ENCODE results near the gene NACC1.
"Not testable (repeated sequence)": the region's sequence is repeated elsewhere in the genome, so short reads cannot be mapped to it uniquely, and the experiment has no call there.

Gene NACC1

DNA sequence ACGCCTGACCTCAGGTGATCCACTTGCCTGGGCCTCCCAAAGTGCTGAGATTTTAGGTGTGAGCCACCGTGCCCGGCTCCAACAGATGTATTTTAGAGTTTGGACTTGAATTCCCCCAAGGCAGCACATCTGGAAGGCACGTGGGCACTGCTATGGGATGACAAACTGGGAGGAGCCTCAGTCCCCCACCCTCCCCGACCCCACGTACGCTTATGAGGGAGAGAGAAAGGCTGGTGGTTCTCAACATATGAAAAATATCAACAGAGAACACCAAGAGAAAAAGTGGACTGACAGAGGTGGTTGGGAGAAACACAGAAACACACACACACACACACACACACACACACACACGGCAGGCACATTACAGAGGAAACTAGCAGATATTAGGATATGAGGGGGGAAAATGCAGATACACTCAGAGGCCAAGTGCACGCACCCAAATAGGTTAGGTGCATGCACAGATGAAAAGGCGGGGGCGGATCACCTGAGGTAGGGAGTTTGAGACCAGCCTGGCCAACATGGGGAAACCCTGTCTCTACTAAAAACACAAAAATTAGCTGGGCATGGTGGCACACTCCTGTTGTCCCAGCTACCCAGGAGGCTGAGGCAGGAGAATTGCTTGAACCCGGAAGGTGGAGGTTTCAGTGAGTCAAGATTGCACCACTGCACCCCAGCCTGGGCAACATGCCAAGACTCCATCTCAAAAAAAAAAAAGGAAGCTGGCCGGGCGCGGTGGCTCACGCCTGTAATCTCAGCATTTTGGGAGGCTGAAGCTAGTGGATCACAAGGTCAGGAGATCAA, 28.9 kb downstream of the NACC1 start:
- no peak for DNase-seq (ENCODE audit: low read depth in 2 of 2)

DNA sequence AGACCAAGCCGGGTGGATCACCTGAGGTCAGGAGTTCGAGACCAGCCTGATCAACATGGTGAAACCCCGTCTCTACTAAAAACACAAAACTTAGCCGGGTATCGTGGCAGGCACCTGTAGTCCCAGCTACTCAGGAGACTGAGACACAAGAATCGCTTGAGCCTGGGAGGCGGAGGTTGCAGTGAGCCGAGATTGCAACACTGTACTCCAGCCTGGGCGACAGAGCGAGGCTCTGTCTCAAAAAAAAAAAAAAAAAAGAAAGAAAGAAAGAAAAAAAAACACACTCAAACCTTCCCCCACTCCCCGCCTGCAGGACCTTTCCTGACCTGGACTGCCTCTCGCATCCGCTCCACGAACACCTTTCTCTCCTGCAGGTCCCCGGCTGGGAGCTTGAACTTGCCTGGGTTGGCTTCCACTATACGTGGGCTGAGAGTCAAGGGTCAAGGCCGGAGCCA, 31.1 kb downstream of the NACC1 start:
- not testable (repeated sequence) for DNase-seq (ENCODE audit: low read depth in 2 of 2)

DNA sequence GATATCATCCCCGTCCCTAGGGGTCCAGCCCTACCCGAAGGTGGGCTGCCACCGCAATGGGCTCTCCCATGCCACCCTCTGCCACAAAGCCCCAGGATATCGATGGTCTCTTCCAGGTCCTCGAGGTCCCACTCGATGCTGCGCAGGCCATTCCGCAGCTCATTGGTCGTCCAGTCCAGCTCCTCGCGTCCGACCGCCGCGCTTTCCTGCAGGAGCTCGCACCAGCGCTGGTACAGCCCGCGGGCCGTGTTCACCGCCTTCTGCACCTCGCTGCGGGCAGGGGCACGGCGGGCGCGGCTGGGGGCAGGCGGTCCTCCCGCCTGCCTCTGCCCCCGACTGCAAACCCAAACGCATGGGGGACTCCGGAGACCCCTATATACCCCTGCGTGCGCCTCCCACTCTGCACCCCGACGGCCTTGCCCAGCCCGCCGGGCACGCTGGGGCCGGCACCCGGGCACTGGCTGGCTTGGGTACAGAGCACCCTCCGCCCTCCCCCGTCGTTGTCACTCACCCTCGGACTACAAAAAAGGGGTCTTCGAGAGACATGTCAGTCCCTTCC, 31.6 kb downstream of the NACC1 start:
- DNase-seq (ENCODE audit: low read depth in 2 of 2): peak in 1 of 2 experiments; percentile 41

DNA sequence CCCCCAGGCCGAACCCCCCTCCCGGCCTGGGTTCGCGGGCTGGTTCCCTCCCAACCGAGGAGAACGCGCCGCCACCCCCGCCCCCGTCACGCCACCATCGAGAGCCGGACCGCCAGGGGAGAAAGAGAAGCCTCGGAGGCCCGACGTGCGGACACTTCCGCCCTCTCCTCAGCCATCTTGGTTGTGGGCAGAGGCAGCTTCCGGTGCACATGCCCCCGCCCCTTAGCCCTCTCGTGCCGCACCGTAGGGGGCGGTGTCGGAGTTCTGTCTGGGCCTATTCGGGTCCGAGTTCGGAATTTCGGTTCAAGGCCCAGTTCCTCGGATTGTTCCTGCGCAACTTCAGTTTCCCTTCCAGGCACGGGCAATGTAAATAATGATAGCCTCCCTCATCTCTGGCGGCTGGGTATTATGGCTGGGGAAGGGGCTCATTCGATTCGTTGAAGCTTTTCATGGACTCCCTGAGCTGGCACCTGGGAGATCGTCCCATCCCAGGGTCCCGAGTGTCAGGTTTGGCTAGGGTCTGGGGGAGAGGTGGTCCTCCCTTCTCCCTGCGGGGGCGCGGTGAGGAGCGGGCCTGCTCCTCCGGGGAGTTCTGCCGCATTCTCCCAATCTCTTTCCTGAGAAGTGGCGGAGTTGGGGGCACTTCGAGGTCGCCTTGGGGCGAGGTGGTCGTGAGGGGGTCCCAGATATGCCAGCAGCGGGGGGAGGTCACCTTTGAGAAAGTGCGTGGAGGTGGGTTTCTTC, 32.3 kb downstream of the NACC1 start, which contains the start of the genes IER2 and STX10:
IER2 (plus strand) TSS at position 225 of the 744 bp plus-strand sequence. CDS start 2,776 bp downstream, outside the sequence.
STX10 (minus strand) TSS at position 189 of the 744 bp plus-strand sequence. CDS start 202 bp downstream, outside the sequence.
- DNase-seq (ENCODE audit: low read depth in 2 of 2): peak; percentile 86 to 89

DNA sequence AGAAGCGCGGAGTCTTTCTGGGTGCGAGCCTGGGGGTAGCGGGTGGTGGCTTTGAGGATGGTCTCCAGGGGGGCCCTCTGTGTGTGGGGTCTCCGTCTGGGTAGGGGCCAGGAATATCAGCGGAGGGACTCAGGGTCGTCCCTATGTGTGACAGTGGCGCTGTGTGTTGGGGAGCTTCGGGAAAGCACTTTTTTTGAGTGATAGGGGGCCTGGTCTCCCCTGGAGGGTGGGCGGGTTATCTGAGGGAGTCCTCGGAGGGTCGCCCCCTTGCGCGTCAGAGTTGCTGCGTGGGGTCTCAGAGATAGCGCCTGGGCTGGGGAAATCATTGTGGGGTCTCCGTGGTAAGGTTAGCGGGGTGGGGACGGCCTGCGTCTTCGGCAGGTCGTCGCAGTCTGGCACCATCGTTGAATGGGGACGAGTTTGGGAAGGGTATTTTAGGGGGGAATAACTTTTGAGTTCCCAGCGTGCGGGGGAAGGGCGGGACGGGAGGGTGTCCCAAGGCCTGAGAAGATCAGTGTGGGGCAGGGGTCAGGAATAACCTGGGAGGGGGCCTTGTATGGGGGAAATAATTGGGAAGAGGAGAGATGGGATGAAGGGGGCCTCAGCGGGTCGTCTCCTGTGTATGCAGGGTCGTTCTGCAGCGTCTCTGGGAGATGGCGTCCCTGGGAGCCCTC, 33.0 kb downstream of the NACC1 start:
- no peak for DNase-seq (ENCODE audit: low read depth in 2 of 2)

DNA sequence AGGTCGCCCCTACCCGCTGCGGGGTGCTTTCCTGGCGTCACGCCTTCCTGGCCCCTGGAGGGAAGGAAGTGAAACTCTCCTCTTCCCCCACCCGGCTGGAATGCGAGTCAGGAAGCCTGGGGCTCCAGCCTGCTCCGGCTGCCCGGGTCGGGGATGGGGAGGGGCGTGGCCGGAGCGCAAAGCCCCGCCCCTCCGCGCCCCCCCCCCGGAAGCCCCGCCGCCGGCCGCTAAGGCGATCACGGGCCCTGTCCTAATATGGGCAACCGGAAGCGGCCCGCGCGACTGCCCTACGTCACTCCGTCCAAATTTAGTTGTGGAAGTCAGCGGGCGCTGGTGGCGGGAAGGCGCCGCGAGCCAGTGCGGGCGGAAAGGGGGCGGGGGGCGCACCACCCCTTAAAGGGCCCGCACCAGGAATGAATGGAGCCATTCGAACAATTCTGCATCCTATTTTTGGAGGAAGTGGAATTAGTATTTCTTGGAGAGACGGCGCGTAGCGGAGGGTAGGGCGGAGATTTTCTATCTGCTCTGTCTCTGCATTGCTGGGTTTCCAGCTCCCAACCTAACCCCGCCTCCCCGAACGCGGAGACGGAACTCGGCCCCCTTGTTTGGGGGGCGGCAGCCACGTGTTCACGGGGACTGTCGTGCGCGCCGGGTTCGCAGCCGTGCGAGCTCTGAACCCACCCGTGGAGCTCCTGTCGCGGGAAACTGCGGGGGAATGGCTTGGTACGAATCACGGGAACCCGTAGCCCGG, 33.7 kb downstream of the NACC1 start:
- peak; percentile 91 to 93 for DNase-seq (ENCODE audit: low read depth in 2 of 2)

DNA sequence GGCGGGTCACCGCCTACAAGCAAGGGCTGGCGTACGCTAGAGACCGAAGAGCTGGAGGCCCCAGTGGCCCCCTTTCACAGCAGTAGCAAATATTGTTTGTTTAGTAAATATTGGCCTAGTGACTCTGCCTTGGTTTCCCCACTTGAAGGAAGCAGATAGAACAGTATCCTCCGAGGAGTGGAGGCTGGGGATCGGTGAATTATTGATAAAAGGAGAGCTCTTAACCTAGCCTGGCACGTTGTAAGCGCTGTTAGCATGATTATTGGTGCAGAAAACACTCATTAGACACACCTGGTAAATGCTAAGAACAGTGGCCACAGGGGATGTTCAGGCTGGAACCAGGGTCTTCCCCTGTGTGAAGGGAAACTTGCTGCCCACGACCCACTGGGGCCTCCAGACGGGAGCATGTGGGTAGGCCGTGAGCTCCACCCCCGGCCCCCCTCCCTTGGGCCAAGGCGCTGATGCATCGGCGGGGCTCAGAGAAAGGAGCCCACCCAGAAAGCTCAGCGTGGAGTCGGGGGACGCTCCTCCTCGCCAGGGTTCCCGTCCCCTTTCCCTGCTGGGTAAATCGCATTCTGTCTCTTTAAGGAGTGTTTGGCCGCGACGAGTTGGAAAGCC, 34.4 kb downstream of the NACC1 start:
- no peak for DNase-seq (ENCODE audit: low read depth in 2 of 2)

DNA sequence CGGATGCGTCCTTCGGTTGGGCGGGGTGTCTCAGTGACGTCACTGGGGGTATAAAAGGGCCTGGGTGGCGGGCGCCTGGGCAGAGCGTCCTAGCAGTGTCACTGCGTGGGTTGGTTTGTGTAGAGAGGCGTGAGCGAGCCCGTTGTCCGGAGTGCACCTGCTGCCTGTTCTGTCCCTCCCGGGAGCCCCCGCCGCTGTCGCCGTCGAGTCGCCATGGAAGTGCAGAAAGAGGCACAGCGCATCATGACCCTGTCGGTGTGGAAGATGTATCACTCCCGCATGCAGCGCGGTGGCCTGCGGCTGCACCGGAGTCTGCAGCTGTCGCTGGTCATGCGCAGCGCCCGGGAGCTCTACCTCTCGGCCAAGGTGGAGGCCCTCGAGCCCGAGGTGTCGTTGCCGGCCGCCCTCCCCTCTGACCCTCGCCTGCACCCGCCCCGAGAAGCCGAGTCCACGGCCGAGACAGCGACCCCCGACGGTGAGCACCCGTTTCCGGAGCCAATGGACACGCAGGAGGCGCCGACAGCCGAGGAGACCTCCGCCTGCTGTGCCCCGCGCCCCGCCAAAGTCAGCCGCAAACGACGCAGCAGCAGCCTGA, 35.0 kb downstream of the NACC1 start:
- peak; percentile 96 for DNase-seq (ENCODE audit: low read depth in 2 of 2)

DNA sequence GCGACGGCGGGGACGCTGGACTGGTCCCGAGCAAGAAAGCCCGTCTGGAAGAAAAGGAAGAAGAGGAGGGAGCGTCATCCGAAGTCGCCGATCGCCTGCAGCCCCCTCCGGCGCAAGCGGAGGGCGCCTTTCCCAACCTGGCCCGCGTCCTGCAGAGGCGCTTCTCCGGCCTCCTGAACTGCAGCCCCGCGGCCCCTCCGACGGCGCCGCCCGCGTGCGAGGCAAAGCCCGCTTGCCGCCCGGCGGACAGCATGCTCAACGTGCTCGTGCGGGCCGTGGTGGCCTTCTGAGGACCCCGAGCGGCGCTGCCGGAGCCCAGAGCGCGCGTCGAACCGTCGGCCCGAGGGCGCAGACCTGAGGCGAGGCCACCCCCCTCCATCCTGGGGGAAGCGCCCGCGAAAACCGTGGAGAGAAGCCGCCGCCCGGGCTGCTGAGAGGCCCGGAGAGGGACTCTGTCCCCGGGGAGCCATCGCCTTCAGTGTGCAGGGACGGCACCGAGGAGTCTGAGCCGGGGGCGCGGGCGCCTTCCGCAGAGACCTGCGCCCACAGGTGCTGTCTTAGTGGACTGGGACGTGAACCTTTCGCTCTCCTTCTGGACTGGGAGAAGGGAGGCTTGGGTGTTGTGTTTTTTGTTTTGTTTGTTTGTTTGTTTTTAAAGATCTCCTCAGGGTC, 35.6 kb downstream of the NACC1 start:
- DNase-seq (ENCODE audit: low read depth in 2 of 2): no peak

DNA sequence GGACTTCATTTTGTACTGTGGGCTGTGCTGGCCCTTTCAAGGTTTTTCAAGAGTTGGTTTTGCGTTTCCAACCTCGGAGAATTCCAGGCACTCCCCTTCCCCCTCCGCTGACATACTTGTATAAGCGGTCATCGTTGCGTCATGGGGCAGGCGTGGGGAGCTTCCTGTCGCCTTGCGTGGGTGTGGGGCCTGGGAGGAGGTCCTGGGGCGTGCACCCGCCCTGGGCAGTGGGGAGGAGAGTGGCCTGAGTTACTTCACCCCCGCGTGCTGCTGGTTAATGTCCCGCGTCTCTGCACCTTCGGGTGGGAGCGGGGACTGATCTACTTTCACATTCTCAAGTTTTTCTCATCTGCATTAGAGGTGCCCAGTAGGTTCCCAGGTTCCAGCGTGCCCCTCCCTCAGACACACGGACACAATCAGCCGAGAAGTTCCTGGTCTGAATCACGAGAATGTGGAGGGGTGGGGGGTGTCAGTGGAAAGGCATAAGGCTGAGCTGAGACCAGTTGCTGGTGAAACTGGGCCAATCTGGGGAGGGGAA, 36.2 kb downstream of the NACC1 start:
- DNase-seq (ENCODE audit: low read depth in 2 of 2): peak in 1 of 2 experiments; percentile 70

DNA sequence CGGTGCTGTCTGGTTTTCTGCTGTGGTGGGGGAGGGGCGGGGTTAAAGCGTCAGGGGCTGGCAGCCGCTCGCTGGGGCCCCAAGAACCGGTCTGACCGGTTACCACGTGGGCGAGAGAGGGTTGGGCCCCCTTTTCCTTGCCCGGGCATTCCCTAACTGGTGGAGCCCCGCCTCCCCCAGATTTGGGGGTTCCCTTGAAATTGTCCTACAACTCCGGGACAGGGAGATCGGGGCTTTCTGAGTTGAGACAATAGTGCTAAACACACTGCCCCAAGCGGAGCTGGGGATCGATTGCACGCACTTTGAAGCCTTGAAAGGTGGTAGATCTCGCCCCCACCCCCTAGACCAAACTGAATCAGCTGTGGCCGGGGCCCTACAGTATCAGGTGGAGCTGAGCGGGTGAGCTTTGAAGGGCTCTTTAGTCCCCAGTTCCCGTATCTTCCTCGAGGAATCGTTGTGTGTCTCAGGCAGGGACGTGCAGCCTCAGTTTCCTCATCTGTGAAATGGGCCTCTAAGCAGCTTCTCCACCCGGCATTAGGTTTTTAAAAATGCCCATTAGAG, 36.9 kb downstream of the NACC1 start:
- peak; percentile 51 to 77 for DNase-seq (ENCODE audit: low read depth in 2 of 2)

DNA sequence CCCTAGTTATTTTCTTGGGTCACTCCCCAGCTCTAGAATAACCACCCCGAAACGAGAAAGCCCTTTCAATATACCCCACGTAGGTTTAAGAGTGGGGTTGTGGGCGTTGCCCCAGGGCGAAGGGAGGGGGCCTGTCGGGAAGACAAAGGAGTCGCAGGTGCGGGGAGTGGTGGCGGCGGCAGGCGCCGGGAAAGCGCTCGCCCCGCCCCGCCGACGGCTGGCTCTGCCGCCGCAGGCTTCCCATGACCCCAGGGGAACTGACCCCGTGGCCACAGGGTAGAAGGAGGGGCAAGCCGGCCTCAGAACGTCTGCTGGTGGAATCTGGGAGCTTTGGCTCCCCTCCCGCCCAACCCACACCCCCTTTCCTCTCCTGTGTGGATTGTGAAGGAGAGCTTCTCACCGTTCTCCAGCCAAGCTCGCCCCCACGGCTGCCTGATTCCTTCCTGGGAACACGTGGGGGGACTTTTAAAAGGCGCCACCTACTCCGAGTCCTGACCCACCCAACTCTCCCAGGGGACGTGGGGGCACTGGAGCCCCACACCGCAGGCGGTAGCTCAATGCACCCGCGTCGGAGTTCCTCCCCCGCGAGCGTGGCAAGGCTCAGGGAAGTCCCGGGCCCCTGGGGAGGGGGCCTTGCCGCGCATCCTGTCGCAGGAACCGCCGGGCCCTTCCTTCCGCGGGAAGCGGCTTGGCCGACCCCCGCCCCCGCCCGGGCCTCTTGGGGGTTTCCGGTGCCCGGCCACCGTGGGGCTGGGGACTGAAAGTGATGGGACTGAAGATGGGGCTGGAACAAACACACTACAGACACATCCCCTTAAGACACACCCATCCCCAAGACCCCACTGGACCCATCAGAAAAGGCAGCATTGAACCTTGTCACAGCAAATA, 37.7 kb downstream of the NACC1 start:
- peak in 1 of 2 experiments; percentile 54 for DNase-seq (ENCODE audit: low read depth in 2 of 2)

DNA sequence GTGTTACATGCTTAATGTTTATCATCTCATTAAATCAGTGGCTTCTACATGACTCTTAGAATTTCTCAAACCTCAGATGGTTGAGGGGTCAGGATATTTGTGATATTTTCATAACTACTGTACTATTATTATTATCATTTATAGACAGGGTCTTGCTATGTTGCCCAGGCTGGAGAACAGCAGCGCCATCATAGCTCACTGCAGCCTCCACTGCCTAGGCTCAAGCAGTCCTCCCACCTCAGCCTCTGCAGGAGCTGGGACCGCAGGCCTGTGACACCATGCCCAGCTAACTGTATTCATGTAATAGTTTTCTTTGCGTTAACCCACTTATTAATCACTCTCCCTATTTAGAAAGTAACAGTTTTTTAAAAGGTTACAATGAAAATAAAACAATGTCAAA, 41.6 kb downstream of the NACC1 start:
- no peak for DNase-seq (ENCODE audit: low read depth in 2 of 2)

DNA sequence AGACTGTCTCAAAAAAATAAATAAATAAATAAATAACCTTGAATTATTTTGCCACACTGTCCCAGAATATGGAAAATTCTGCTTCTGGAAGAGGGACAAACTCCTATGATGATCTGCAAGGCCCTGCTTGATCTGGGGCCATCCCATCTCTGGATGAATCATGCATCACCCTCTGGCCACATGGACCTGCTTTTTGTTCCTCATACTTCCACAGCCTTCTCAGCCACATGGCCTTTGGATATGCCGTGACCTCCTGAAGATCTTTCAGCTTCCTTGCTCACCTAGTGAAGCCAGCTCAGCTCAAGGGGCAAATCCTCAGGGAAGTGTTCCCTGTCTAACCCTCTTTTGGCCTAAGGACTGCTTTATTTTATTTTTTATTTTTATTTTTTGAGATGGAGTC, 42.5 kb downstream of the NACC1 start:
- DNase-seq (ENCODE audit: low read depth in 2 of 2): no peak

DNA sequence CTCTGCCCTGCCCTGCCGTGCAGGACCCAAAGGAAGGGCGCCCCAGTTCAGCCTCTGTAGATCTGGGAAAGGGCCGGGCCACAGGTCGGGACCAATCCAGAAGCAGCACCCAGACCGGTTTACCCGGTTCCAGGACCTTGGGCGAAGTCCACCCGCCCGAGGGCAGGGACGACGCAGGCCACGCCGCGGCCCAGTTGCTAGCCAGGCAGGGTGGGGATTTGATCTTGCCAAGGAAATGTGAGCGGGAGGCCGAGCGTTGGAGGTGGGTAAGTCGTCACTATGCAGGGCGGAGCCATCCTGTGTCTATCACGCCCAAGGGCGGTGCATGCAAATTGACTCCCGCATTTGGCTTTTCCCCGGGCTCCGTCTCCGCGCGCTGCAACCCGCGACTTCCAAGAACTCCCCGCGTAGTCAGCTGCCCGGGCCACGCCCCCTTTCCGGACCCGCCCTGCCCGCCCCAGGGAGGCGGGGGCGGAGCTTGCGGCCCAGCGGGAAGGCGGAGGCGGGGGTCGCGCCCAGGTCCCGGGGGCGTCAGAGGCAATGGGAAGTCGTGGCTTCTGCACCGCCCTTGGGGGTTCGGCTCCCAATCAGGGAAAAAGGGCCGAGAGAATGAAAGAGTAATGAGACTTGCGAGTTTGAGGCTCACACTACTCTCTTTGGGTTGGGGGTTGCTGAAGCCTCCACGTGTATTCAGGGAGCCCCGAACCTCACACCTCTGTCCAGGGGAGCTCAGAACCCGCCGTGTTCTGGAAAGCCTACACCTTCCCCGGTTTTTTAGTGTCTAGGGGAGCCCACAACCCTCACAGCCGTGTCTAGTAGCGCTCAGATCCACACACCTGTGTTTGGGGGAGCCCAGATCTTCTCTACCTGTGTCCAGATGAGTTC, 44.9 kb downstream of the NACC1 start:
- DNase-seq (ENCODE audit: low read depth in 2 of 2): peak; percentile 77 to 93

DNA sequence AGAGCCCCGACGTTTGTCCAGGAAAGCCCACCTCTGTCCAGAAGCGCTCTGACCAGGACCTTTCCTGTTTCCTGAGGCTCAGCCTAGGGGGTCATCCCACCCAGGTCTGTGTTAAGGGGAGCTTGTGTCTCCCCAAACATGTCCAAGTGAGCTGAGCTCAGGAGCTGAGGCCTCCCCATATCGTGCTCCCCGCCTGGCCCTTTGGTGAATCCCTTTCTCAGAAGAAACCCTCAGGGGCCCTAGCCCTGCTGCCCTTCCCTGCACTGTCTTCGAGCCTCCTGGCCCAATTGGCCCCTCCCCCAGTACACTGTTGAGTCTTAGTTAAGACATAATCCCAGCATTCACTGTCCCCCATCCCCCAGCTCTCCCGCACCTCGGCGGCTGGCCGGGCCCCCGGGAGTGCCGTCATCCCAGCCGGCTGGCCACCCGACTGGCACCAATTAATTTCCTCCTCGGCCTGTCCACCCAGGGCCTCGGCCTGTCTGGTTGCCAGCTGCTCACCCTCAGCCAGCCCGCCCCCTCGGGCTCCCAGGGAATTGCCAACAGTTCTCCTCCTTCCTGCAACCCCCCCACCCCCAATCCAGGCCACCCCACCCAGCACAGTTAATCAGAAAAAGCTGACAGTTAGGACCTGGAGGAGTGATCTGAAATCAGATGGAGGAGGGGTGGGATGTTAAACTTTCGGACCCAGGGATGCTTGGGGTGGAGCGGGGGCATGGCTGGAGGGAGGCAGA, 45.7 kb downstream of the NACC1 start:
- DNase-seq (ENCODE audit: low read depth in 2 of 2): no peak
